ENCODE results near the gene COL6A3.

- no peak for TF ChIP-seq CTCF (conservative IDR thresholded peaks at IDR 0.05 in 1 of 2, IDR thresholded peaks at IDR 0.05 in 1 of 2; ENCODE audit: extremely low read depth in 1 of 2, insufficient read depth in 1 of 2, low read depth in 1 of 2, low read length in 2 of 2)
- no peak for TF ChIP-seq EZH2 (IDR thresholded peaks at IDR 0.05; ENCODE audit: borderline replicate concordance, low read length)
These were observed 27.8 kb upstream of the COL6A3 start for GRCh38 chr2:237441605-237442274.
